Osteocyte (in vitro differentiated cells): Measurements from ENCODE around the gene MYO18B. TPM values are rescaled to one million over a fixed set of nuclear protein-coding genes. Genes with fewer than 3 reads are reported as not detected.

Experiments
- DNase-seq: peaks from one replicate; pipeline ENCODE4 v3.0.0; 2021; ENCODE audit warnings: mixed read lengths; ENCODE audit not compliant: unreplicated experiment; ENCODE audit errors: extremely low spot score
- H3K27ac Mint-ChIP-seq: one replicate; pipeline ENCODE4 v1.8.0; 2021; ENCODE audit warnings: mild to moderate bottlenecking, mixed read lengths; ENCODE audit not compliant: unreplicated experiment
- H3K27me3 Mint-ChIP-seq: one replicate; pipeline ENCODE4 v1.8.0; 2021; ENCODE audit warnings: mixed read lengths; ENCODE audit not compliant: unreplicated experiment
- H3K36me3 Mint-ChIP-seq: one replicate; pipeline ENCODE4 v1.8.0; 2021; ENCODE audit warnings: mixed read lengths; ENCODE audit not compliant: unreplicated experiment
- H3K4me1 Mint-ChIP-seq: one replicate; pipeline ENCODE4 v1.8.0; 2021; ENCODE audit warnings: mixed read lengths; ENCODE audit not compliant: unreplicated experiment
- H3K4me3 Mint-ChIP-seq: one replicate; pipeline ENCODE4 v1.8.0; 2021; ENCODE audit warnings: mild to moderate bottlenecking, moderate library complexity, mixed read lengths; ENCODE audit not compliant: unreplicated experiment
- H3K9me3 Mint-ChIP-seq: one replicate; pipeline ENCODE4 v1.8.0; 2021; ENCODE audit warnings: mixed read lengths; ENCODE audit not compliant: unreplicated experiment
- CTCF ChIP-seq: fragments of 200-600 bp; sonication (generic); IDR thresholded peaks from 2 replicates; pipeline ENCODE4 v1.5.0; 2021; ENCODE audit warnings: antibody characterized with exemption, mild to moderate bottlenecking, moderate library complexity
- total RNA-seq: library from RNA; stranded (reverse); gene quantifications from 2 replicates; pipeline ENCODE4 v1.2.1, GENCODE V29; 2021

MYO18B gene
- total RNA-seq, 1 donor from 2014 or later: not detected

- no peak overlapping the region for H3K4me3 Mint-ChIP-seq
- no peak for DNase-seq
- H3K4me1 Mint-ChIP-seq: no peaks in the 10 kb centered on the region
- no peaks in the 10 kb centered on the region for H3K36me3 Mint-ChIP-seq
- H3K9me3 Mint-ChIP-seq: peaks cover under 1% of the 10 kb centered on the region
- H3K27me3 Mint-ChIP-seq: peaks cover 2% of the 10 kb centered on the region
- H3K27ac Mint-ChIP-seq: no peak overlapping the region
- TF ChIP-seq CTCF: no peak
Measured at GRCh38 chr22:25827415-25827814, 85.4 kb downstream of the MYO18B start.

GRCh38 chr22:25828422-25828821 lies 86.4 kb downstream of the MYO18B start:
- Mint-ChIP-seq H3K27ac (no peak overlapping the region), H3K27me3 (peaks cover 2% of the 10 kb centered on the region), H3K36me3 (no peaks in the 10 kb centered on the region), H3K4me3 (no peak overlapping the region), H3K9me3 (no peaks in the 10 kb centered on the region), H3K4me1 (no peaks in the 10 kb centered on the region)
- no peak for TF ChIP-seq CTCF
- DNase-seq: no peak

- Mint-ChIP-seq H3K27ac (no peak overlapping the region), H3K9me3 (no peaks in the 10 kb centered on the region), H3K36me3 (no peaks in the 10 kb centered on the region), H3K4me1 (no peaks in the 10 kb centered on the region), H3K27me3 (no peaks in the 10 kb centered on the region), H3K4me3 (no peak overlapping the region)
- no peak for TF ChIP-seq CTCF
- DNase-seq: no peak
Measured at GRCh38 chr22:25829237-25829636, 87.2 kb downstream of the MYO18B start.

- no peak for DNase-seq
- no peaks in the 10 kb centered on the region for H3K36me3 Mint-ChIP-seq
- no peaks in the 10 kb centered on the region for H3K9me3 Mint-ChIP-seq
- no peak overlapping the region for H3K27ac Mint-ChIP-seq
- no peaks in the 10 kb centered on the region for H3K27me3 Mint-ChIP-seq
- H3K4me1 Mint-ChIP-seq: no peaks in the 10 kb centered on the region
- H3K4me3 Mint-ChIP-seq: no peak overlapping the region
- no peak for TF ChIP-seq CTCF
Measured at GRCh38 chr22:25829808-25830777, 88.1 kb downstream of the MYO18B start.

GRCh38 chr22:25833091-25833490 lies 91.1 kb downstream of the MYO18B start:
- Mint-ChIP-seq H3K27me3 (peaks cover 2% of the 10 kb centered on the region), H3K4me1 (no peaks in the 10 kb centered on the region), H3K27ac (no peak overlapping the region), H3K36me3 (no peaks in the 10 kb centered on the region), H3K9me3 (no peaks in the 10 kb centered on the region), H3K4me3 (no peak overlapping the region)
- no peak for TF ChIP-seq CTCF
- DNase-seq: no peak
